ENCODE results near the gene MKNK1. TPM values are rescaled to one million over a fixed set of nuclear protein-coding genes. Genes with fewer than 3 reads are reported as not detected.

The MKNK1 gene
- total RNA-seq, 2 donors from 2014 or later, result 40.3 to 59.6 TPM

DNA sequence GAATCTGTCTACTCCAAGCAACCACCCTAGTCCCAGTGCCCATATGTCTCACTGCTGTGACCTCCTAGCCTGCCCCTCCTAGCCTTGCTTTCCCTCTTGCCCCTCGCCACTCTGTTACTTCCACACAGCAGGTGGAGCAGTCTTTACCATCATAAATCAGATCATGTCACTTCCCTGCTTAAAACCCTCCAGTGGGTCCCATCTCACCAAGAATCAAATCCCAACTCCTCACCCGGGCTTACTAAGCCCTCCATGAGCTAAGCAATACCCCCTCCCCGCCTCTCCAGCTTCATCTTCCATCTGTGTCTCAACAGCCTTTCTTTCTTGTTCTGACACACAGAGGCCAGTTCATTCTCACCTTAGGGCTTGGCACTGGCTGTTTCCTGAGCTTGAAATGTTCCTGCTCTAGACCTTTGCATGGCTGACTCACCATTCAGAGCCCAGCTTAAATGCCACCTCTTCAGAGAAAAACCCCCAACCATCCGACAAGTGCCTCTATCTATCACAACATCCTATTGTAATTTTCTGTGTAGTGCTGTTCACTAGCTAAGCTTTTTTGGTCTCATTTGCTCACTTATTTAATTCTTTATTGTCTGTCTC, 74.9 kb downstream of the MKNK1 start:
- intact Hi-C loops (cut with DNase I), result loop anchor here in 1 of 2 donors (5.0 kb wide), 1 partner anchor 52 kb away; no protein-coding TSS in a partner anchor
- DNase-seq (ENCODE audit: low spot score), result no peak

DNA sequence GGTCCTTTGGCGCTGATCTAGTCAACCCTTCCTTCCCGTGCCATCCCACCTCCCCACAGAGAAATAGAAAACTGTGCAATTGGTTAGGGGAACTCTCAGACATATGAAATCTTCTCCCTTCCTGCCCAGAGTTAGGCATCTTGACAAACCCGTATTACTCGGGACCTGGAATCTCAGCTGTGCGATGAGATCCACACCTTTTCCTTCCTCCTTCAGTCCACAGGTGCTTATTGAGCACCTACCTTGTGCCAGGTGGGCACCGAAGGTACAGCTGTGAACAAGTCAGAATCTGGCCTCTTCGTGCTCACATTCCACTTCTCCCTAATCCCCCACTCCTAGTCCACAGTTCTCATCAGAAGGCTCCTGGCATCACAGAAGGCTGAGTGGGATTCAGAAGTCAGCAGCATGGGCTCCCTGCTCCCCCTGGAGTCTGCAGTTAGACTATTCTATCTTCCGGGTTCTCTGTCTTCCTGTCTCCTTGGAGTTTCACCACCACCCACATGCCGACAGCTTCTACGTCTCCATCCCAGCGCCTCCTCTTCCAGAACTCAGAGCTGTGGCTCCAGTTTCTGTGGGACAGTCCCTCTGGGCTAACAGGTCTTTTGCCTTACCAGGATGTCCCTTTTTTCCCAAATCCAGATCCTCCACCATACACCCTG, 75.6 kb downstream of the MKNK1 start:
- DNase-seq (ENCODE audit: low spot score), result no peak
- intact Hi-C loops (cut with DNase I), result loop anchor here in 1 of 2 donors (5.0 kb wide), 1 partner anchor 51 kb away; no protein-coding TSS in a partner anchor

DNA sequence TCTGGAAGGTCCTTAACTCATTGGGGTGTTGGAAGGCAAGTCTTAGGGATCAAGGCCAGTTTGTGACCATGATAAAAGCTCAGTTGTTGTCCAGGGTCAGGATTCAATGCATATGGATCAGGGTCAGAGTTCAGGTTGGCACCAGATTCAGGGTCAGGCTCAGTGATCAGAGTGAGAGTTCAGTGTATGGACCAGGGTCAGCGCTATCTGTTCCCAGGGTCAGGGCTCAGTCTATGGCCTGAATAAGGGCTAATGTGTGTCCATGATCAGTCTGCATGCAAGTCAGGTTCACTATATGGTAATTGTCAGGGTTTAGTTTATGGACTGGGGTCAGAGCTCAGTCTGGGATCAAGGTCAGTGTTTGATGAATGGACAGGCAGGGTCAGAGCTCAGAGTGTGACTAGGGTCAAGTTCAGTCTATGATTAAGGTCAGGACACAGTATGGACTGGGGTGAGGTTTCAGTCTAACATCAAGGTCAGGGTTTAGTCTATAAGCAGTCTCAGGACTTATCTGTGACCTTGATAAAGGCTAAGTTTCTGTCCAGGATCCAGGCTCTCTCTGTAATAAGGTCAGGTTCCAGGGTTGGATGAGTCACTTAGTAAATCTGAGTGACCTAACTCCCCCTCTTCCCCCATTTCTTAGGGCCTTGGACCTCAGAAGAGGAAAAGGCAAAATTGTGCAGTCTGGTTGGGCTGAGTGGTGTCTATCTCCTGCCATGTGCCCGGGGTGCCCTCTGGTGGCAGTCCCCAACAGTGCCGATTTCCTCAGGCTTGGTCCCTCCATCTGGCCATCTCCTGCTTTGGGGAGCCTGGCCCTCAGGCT, 76.4 kb downstream of the MKNK1 start:
- peak; percentile 94 for DNase-seq (ENCODE audit: low spot score)
- intact Hi-C loops (cut with DNase I), result loop anchor here (1.0 to 5.0 kb wide), 3 partner anchors 50 to 123 kb away; no protein-coding TSS in a partner anchor

DNA sequence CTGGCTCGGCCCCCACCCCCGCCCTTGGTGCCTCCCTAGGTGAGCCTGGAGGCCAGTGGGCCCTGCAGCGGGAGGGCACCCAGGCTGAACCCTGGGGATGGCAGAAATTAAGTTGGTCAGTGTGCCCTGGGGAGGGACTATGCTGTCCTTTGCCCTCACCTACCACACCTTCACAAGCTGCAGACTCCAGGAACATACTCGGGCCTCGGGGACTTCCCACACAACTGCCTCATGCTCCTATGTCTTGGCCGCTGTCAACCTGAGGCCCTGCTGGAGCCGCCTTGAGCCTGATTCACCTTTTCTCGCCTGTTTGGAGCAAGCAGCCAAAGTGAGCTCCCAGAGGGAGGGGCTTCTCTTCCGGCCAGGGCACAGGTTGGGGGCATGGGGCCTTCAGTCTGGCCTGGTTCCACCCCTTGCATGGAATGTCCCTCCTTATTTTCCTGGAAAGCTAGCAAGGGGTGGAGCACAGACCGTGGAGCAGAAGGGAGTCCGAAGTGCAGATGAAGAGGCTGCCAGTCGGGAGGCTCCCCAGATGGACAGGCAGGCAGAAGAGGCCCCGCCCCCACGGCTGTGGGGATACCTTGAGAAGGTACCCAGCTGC, 77.3 kb downstream of the MKNK1 start:
- intact Hi-C loops (cut with DNase I), result loop anchor here (1.0 to 5.0 kb wide), 3 partner anchors 49 to 122 kb away; no protein-coding TSS in a partner anchor
- no peak for DNase-seq (ENCODE audit: low spot score)

DNA sequence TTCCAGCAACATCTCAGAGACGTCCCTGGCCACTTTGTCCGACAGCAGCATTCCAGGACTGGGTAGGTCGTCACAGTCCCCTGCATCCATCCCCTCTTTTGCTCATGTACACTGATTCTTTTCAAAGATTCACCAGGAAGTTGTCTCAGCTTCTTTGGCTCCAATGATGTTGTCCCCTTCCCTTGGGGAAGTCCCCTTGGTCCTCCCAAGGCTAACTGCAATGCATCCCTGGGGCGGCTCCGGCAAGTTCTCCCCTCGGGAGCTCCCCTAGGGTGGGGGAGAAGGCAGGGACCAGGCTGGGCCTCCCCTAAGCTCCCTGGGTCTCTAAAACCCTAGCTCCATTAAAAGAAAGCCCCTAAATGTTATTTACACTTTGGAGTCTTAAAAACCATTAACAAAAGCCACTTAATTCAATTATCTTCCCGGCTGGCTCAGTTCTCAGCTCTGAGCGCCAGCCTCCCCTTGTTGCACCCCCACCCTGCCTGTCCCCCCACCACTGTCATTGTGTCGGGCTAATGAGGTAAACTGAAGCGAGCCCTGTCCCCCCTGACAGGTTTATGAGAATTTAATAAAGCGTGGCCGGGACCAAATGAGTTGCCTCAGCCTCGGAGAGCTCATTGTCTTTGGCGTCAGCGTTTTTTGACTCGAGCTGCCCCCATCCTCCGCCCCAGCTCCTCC, 77.9 kb downstream of the MKNK1 start:
- no peak for DNase-seq (ENCODE audit: low spot score)
- intact Hi-C loops (cut with DNase I), result loop anchor here in 1 of 2 donors (5.0 kb wide), 1 partner anchor 49 kb away; no protein-coding TSS in a partner anchor

DNA sequence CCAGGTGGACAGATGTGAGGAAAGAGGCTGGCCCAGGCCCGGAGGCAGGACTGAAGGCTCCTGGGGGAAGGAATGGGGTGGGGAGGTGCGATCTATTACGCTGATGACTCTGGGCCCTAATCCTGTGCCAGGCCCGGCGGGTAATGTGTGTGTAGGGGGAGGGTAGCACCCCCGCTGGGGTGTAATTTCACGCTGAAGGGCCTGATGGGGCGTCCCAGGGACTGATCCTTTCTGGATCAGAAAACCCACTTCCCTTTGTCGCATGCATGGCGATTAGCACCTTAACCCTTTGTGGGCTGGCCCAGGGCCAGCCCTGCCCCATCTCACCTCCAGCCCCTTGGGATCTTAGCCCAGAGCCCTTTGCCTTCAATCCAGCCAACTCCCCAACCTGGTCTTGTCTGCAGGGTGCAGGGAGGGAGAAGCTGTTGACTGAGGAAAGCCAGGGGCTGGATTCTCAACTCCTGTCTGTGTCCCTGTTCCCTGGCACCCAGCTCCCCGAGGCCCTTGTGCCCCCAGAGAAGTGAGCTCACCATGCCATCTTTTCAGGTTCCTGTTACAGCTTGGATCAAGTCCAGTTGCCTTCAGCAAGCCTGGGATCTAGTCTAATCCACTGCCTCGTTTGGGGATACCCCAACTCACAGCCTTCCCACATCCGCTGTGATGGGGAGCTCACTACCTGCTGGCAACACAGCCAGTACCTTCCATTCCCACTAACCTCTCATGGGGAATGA, 78.7 kb downstream of the MKNK1 start:
- intact Hi-C loops (cut with DNase I), result loop anchor here in 1 of 2 donors (5.0 kb wide), 1 partner anchor 48 kb away; no protein-coding TSS in a partner anchor
- peak; percentile 43 for DNase-seq (ENCODE audit: low spot score)

DNA sequence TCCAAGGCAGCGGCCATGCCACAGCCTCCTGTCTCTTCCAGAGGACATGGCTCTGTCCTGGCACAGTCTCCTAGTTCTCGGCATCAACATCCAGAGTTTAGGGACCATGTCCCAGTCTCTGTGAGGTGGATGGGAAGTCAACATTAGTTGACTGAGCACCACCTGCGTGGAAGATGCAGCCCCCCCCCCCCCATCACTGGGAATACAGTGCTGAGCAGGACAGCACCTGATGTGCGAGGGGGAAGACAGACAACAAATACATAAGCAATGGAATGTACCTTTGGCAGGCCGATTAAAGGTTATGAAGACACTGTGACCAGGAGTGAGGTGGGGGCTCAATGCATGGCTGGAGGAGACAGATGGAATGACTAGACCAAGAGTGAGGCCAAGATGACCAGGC, 79.2 kb downstream of the MKNK1 start:
- DNase-seq (ENCODE audit: low spot score), result no peak
- intact Hi-C loops (cut with DNase I), result loop anchor here in 1 of 2 donors (5.0 kb wide), 1 partner anchor 48 kb away; no protein-coding TSS in a partner anchor

DNA sequence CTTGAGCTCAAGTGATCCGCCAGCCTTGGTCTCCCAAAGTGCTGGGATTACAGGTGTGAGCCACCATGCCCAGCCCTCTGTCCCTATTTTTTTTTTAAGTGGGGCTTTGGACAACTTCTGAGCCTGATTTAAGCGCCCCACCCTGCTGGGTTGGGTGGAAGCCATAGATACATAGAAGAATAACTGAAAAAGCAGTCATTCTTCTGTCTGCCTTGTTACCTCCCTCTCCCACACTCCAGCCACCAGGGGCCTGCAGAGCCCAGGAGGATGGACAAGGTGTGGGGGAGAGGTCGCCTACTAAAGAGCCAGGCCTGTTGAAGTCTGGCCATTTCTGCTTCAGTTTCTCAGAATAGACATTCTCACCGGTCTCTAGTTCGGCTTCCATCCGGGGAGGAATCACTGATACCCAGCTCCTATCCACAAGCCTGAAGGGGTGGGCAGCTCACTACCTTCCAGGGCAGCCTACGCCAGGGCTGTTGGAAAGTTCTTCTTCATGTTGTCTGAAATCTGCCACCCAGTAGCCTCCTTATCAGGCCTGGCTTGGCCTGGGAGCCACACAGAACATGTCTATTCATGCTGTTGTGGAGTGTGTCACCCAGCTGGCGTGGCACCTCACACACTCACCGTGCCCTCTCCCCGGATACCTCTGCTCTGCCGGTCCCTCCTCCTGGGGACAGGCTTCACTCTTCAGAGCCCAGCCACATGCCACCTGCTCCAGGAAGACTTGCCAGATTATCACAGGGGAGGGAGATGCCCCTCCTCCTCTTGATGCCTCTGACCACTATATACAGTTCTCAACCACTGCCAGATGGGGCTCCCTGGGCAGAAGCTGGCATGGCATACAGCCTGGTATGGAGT, 80.3 kb downstream of the MKNK1 start:
- peak; percentile 41 for DNase-seq (ENCODE audit: low spot score)
- intact Hi-C loops (cut with DNase I), result no loop called here

DNA sequence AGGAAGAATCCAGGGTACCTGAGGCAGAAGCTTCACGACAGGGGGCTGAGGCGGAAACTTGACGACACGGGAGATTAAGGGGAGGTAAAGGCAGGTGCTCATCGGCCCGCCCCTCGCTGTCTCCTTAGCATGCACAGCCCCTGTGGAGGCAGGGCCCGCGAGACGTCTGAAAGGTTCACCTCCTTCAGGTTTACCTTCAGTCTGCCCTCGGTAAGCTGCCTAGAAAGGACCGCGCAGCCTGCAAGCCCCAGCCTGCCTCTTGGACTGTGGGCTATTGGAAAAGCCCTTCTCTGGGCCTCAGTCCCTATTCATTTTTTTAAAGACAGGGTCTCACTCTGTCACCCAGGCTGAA, 81.1 kb downstream of the MKNK1 start:
- intact Hi-C loops (cut with DNase I), result no loop called here
- peak; percentile 66 for DNase-seq (ENCODE audit: low spot score)

DNA sequence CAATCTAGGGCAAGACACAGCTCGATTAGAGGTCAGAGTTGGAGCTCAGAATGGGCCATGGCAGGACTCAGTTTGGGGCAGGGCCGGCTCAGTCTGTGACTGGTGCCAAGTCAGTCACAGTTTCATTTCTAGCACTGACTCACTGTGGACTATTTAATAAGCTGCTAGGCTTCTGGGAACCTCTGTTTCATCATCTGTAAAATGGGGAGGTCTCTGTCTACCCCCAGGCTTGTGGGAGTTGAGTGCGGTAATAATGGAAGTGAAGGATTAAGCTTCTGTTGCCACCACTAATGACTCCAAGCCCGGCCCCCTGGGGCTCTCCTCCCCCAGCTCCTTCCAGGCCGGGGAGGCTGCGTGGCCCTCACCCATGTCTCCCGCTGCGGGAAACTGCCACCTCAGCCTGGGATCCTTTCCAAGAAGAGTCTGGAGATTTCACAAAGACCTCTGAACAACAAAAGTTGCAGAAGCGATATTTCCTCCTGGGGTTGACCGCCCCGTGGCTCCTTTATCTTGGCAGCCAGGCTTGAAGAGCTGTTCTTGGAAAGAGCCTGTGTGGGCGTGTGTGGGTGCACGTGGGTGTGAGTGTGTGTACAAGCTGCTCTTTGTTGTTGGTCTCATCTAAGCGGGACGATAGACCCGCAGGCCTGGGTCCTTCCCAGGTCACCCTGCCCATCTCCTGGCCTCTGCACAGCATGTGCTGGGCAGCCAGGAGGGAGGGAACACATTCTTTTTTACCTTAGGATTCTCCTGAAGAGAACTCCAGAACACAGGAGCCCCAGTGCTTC, 81.7 kb downstream of the MKNK1 start:
- DNase-seq (ENCODE audit: low spot score), result peak; percentile 87
- intact Hi-C loops (cut with DNase I), result no loop called here

DNA sequence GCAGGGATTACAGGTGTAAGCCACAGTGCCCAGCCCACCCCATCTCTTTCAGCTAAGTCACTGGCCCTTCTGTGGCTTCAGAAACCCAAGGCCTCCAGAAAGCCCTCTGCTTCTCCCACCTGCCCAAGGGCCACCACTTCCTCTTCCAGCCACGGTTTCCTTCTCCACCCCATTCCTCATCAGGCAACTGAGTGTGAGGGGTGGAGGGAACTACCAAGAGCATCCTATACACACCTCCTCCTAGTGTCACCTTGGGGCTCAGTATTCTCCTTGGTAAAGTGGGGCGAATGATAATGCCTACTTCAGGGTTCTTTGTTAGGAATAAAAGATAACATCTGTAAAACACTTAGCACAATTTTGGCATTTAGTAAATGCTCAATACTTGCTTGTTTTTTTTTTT, 82.7 kb downstream of the MKNK1 start:
- peak; percentile 13 for DNase-seq (ENCODE audit: low spot score)
- intact Hi-C loops (cut with DNase I), result no loop called here

DNA sequence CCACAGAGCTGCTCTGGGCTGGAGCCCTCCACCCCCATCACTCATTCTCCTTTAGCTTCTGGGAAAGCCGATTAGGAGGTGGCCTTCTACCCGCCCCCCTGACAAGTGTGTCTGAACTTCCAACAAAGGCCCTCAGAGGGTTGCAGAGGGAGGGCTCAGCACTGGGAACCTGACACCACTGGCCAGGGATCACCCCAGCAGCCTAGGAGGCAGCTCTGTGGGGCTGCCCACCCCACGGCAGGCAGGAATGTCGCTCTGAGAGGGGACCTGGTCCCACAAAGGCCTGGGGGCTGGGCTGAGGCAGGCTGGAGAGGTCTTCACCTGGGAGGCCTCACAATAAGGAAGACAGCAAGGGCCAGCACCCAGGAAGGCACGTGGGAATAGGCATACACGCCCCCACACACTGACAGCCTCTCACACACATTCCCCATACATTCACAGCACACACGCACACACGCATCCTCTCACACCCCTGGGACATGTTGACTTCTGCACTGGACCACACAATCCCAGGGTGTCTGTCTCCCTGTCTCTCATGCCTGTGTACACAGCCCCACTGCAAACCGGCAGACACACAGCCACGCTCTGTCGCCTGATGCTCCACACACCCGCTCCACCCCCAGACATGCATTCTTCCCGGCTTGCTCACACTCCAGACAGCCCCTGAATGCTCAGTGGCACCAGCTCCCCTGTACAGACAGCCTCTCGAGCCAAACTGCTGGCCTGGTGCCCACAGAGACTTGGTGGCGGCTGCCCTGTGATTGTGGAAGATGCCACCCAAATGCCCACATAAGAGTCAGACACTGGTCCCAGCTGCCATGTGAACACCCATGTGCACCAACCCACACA, 83.8 kb downstream of the MKNK1 start:
- peak; percentile 78 for DNase-seq (ENCODE audit: low spot score)
- intact Hi-C loops (cut with DNase I), result no loop called here

DNA sequence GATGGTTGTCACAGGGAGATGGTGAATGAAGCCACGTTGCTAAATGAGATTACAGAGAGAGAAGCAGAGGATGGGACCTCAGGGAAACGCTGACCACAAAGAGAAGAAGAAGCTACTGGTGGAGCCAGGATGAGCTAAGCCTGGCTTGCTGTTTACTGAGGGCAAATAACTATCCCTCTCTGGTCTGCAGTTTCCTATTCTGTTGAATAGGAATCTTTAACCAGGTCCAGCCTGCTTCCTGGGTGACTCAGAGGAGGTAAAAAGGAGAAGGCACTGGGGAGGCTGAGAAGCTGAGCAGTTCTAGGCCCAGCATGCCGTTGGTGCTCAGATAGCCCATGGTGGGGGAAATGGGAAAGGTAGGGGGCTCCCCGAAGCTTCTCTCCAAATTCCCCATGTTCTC, 84.9 kb downstream of the MKNK1 start:
- peak; percentile 19 for DNase-seq (ENCODE audit: low spot score)

DNA sequence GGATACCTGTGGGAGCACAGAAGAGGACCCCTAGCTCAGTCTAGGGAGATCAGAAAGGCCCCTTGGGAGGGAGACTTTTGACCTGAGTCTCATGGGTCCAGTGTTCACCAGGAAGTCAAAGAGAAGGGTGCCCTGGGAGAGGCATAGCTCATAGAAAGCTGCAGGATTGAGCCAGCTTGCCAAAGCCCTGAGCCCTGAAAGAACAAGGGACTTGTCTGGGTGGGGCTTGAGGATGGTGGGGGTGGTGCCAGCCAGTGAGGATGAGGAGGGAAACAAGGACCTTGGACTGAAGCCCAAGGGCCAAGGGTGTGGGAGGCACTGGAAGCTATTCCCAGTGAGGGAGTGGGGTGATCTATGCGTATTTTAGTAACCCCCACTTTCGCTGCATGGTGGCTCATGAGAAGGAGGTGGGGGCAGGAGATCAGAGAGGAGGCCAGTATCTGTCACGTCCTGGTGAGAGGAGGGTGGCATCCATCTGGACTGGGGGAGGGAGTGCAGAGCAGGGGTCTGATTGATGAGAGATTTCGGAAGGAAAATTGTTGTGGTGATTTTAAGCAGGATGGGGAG, 86.1 kb downstream of the MKNK1 start:
- DNase-seq (ENCODE audit: low spot score), result peak; percentile 28
- intact Hi-C loops (cut with DNase I), result no loop called here

More for the DNA sequence above, 84.9 kb downstream of the MKNK1 start:
- intact Hi-C loops (cut with DNase I), result no loop called here

DNA sequence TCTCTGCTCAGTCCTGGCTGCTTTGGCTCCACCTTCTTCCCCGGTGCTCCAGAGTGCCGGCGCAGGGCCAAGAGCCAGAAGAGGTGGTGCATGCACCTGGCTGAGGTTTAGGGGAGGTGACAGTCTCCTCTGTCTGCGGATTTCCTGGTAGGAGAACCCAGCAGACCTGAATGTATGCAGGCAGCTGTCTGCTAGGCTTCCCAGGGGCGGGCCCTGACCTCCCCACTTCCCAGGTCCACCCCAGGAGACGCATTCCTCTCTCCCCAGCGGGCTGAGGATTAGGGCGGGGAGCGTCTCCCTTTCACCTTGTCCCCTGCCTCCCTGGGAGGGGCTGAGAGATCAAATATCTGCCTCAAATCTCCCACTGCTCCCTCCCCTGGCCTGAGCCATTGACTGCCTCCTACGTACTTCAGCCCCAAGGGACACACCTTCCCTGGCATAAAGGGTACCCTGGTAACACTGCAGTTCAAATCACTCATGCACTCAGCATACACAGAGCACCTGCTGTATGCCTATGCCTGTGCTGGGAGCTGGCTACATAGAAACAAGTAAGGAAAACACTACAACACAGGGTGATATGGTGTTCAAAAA, 87.0 kb downstream of the MKNK1 start:
- DNase-seq (ENCODE audit: low spot score), result peak; percentile 51
- intact Hi-C loops (cut with DNase I), result no loop called here
